ENCODE measurements around the gene AK1.
"Not testable (repeated sequence)": the region's sequence is repeated elsewhere in the genome, so short reads cannot be mapped to it uniquely, and the experiment has no call there.

The AK1 gene

DNA sequence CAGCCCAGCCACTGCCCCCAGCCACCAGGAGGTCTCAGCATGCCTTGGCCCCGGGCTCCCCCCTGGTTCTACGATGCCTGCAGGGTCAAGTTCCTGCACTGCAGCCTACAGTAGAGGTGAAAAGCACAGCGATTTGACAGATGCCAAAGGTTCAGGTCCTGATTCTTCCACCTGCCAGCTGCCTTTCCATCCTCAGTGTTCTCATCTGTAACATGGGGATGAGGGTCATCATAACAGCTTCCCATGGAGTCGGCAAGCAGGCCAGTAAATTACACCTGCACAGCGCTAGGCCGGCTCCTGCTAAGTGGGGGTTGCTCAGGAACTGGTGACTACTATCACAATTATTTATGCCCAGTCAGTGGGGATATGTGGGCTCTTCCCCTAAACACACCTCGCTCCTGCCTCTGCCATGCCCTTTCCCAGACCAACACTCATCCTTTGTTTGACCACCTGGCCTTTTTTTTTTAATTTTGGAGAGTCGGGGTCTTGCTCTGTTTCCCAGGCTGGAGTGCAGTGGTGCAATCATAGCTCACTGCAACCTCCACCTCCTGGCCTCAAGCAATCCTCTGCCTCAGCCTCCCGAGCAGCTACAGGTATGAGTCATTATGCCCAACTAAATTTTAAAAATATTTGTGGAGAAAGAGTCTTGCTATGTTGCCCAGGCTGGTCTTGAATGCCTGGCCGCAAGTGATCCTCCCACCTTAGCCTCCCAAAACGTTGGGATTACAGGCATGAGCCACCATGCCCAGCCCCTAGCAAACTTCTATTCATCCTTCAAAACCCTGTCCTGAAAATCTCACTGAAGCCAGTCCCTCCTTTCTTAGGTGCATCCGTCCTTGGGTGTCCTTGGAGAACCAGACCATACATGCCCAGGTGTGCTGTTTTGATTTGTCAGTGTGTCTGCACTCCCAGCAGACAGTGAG is 29.4 kb downstream of the AK1 start:
- DNase-seq (ENCODE audit: low read depth), result no peak

DNA sequence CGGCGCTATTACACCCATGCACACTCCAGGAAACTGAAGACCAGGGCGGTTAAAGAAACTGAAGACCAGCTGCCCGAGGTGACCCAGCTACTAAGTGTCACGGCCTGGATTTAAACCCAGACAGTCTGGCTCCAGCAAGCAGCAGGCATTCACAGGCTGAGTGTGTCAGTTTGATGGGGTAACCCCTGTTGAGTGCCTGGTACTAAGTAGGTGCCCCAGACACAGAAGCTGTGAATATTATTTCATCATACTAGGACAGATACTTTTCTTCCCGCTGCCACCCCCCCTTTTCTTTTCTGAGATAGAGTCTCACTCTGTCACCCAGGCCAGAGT is 30.3 kb downstream of the AK1 start:
- no peak for DNase-seq (ENCODE audit: low read depth)

DNA sequence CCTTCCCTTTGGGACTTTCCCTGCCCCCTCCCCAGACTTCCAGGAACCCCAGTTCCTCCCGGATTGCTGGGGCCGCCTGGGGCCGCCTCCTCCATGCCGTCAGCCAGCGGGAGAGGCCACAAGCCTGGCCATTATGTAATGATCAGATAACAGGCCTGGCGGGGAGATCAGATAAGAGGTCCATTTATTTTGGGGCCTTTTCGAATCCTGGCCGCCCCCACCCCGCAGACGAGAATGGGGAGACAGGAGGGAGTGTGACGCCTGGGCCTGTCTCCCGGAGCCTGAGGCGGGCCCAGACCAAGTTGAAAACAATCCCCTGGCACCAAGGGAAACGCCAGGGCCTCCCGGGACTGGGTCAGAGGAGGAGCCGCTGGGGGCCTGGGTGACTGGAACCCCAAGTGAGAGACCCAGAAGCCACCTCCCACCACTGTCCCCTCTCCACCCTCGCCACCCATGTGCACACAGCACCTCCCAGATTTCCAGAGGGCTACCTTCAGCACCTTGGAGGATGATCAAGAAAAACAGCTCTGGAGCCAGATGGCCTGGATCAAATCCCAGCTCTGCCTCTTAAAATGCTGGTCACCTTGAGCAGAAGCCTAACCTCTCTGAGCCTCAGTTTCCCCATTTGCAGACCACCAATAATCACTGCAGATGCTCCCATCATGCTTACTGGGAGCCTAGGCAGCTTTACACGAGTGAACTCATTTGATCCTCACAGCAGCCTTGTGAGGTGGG is 30.9 kb downstream of the AK1 start:
- DNase-seq (ENCODE audit: low read depth), result no peak

- DNase-seq (ENCODE audit: low read depth), result not testable (repeated sequence)
Measured at GRCh38 chr9:127845619-127846018, 31.9 kb downstream of the AK1 start.

DNA sequence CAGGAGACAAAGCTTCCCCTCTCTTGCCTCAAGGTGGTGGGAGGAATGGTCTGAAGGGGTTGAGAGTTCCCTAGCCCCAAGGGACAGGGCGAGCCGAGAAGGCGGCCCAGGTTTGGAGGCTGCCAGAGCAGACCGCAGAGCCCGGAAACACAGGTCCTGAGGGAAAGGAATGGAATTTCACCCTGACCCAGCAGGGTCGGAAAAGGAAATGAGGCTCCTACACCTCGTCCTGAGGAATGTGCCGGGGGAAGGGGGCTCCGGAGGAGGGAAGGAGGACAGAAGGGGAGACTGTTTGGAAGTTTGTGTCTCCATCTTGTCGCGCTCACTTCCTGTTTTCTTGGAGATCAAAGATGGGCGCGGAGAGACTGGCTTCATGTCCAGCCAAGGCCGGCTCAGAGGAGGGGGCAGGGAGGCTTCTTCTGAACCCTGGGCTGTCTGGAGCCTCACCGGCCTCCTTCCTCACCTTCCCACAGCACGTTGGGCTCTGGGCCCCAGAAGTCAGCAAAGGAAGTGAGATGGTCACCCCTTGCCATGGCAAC is 32.6 kb downstream of the AK1 start:
- DNase-seq (ENCODE audit: low read depth), result no peak

DNA sequence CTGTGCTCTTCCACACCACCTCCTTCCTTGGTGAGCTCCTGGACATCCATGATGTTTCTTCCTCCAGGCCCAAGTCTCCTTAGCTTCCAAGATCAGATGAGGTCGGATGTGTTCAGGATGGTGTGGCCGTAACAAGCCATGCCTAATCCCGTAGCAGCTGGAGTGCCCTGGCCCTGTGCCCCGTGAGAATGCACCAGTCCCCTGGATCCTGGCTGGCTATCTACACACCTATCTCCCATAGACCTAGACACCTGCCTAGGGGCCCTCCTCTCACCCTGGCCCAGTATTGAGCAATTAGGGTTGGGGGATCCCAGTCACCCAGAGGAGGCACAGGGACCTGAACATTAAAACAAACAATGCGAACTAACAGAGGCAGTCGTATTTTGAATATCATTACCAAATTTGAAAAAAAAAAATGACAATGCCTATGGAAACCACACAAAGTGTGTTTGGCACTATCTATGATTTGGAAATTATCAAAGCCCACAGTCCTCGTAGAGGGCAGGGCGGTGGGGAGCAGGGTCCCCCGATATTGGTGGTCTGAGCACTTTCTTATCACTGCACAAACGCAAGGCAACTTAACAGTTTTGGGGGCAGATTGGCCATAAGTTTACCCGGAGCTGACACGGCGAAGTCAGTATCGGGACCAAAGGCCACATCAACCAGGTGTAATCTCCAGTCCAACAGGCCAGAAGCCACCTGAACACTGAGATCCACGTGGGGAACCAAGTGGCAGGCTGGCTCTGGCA is 36.2 kb downstream of the AK1 start:
- DNase-seq (ENCODE audit: low read depth), result no peak

GRCh38 chr9:127838375-127839078 is 38.9 kb downstream of the AK1 start:
- no peak for DNase-seq (ENCODE audit: low read depth)

GRCh38 chr9:127837346-127837745 is 40.1 kb downstream of the AK1 start:
- no peak for DNase-seq (ENCODE audit: low read depth)

- DNase-seq (ENCODE audit: low read depth), result not testable (repeated sequence)
Measured at GRCh38 chr9:127836561-127836960, 40.9 kb downstream of the AK1 start.

DNA sequence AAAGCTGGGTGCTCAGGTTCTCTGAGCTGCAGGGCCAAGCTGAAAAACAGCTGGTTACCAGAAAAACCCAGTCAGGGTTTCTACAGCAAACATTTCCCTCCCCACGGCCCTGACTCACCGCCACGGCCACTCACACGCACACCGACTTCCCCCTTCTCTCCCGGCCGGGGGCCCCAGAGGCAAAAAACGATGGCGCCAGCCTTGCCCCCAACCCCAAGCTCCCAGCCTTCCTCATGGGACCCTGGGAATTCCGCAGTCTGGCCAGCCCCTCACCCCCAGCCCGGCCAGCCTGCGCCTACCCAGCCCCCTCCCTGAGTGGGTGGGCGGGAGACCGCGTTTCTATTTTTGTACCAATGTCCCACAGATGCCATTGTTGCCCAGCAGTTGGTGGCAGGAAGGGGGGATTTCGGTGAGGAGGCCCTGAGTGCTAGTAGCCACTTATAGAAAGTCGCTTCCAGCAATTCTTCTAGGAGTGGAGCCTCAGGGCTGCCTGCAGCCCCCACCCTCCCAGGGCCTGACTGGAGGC is 41.4 kb downstream of the AK1 start:
- no peak for DNase-seq (ENCODE audit: low read depth)

- DNase-seq (ENCODE audit: low read depth), result no peak
Measured at GRCh38 chr9:127833555-127833954, 43.9 kb downstream of the AK1 start.

DNA sequence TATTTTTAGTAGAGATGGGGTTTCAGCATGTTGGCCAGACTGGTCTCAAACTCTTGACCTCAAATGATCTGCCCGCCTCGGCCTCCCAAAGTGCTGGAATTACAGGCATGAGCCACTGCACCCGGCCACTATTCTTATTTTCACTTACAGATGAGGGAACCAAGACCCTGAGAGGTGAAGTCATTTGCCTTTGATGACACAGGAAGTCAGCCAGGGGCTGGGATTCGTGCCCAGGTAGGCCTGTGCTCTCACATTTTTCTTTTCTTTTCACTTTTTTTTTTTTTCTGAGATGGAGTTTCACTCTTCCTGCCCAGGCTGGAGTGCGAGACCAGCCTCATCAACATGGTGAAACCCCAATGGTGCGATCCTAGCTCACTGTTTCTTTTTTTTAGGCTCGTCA is 45.2 kb downstream of the AK1 start:
- DNase-seq (ENCODE audit: low read depth), result no peak

GRCh38 chr9:127829205-127829906 is 48.1 kb downstream of the AK1 start:
- DNase-seq (ENCODE audit: low read depth), result no peak

DNA sequence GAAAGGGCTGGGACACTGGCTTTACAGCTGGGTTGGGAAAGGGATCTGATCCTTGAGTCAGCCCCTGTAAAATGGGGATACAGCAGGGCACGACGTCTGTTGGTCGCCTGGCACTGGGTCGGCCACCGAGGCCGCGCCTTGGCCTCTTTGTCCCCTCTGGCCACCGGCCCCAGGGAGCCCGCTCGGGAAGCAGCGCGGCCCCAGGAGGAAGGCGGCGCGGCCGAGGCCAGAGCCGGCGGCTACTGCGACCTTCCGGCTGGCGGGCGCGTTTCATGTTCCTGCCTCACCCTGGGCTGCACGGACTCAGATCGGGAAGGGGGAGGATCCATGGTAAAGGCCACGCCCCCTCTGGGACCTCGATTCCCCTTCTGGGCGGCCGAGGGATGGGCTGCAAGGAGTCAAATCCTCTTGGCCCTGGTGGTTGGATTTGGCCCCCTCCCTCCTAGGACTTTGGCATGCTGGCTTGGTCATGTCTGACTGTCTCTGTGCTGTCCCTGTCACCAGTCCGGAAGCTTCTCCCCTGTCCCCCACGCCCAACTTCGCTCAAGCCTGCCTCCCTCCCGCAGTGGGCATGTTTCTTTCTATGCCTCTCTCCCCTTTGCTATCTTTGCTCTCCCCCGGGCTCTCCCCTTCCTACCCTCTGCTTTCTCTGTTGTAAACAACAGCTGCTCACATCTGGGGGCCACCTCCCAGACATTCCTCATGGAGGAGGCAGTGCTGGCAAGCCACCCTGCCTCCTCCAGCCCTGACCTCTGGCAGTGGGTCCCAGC is 49.0 kb downstream of the AK1 start:
- no peak for DNase-seq (ENCODE audit: low read depth)

DNA sequence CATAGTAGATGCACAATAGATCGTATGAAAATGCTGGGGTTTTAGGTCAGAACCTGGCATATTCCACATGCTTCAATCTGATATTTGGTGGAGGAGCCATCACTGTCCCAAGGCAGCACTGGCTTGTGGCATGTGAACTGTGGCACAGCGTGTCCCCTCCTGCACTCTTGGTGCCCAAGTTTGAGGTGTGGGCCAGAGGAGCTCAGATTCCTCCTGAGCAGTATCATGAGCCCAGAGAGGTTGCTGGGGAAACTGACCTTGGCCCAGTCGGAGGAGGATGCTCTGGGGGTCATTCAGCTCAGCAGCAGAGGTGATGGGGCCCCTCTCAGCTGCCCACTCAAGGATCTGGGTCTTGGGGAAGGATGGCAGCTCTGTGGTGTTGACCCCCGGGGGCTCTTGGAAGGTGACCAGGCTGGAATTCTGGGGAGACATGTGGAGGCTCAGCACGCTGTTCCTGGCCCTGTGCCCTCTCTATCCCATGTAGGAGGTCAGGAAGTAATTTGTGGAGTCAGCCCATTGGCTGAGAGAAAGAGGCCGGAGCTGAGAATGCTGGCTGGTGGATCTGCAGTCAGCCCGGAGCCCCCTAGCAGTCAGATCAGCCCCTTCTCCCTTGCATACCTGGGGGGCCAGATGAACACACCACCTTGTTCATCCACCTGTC is 51.1 kb downstream of the AK1 start:
- DNase-seq (ENCODE audit: low read depth), result no peak

DNA sequence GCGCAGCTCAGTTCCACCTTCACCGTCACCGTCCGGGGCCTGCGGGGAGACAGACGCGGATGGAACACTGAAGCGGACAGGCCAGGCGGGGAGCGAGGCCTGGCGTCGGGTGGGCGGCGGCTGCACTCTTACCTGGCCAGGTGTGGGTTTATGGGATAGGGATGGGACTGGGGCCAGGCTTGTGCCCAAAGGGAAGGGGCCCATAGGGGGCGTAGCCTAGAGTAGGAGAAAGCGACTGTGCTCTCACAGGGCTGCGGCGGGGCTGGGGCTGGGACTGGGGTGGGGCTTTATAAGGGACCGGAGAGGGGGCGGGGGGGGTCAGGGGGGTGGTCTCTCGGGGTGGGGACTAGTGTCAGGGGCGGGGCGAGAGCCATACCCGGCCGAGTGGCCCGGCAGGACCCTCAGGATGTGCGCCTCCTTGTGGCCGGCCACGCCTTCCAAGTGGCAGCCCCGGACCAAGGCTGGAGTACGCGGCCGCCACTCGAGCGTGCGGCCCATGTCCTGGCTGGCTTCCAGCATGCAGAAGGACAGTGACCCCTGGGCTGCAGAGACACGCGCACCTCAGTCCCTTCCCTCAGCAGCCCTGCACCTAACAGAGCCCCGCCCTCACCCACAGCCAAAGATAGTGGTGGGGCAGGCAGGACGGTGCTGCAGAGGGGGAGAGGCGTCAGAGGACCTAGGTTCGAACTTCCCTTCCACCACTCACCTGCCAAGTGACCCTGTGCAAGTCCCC is 52.0 kb downstream of the AK1 start:
- no peak for DNase-seq (ENCODE audit: low read depth)

GRCh38 chr9:127822108-127822507 is 55.4 kb downstream of the AK1 start:
- no peak for DNase-seq (ENCODE audit: low read depth)

DNA sequence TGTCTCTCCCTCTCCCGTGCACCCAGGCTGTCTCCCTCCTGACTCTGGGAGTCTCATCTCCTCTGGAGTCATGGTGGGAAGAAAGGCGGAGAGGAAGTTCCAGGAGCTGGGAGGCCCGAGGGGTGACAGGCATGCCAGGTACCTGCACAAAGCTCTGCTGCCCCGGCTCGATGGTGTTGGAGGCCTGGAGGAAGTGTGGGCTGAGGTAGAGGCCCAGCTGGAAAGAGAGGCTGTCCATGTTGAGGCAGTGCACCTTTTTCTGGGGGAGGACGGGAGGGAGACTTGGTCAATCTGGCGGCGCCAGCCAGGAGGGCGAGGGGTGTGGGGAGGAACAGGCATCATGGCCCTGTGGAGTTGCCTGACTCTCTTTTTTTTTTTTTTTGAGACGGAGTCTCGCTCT is 58.9 kb downstream of the AK1 start:
- no peak for DNase-seq (ENCODE audit: low read depth)

DNA sequence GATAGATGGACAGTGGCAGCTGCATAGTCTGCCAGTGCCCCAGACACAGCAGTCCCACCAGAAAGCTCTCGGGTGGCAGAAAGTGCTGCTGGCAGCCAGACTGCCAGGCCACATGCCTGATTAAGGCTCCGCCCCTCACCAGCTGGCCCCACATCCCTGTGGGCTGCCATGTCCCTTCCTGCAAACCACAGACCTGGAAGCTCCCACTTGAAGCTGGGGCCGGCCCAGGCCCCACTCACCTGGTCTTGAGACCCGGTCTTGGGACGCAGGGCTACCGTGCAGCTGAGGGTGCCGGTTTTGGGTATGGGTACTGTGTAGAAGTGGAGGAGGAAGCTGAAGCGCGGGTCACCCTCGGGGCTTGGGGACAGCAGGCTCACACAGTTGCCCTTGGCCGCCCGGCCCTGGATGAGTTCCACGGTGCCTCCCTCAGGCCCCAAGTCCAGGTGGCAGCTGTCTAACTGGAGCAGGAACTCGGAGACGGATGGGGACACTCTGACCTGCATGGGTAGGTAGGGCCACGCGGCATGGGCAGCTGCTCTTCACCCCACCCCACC is 59.5 kb downstream of the AK1 start:
- no peak for DNase-seq (ENCODE audit: low read depth)
